MM.1S (cell line): ENCODE measurements around the gene DDX1.

Source experiments
- DNase-seq: peaks from one replicate; pipeline ENCODE4 v3.0.0-alpha.2; 2015
- H2AFZ ChIP-seq: fragments of 300-600 bp; sonication (generic); 2 replicates; pipeline ENCODE4 v1.6.0; 2016; ENCODE audit warnings: antibody characterized with exemption, low read length
- H3F3A ChIP-seq: fragments of 300-600 bp; sonication (generic); 2 replicates; pipeline ENCODE4 v1.6.1; 2016; ENCODE audit warnings: mild to moderate bottlenecking, antibody characterized with exemption, low read length, moderate library complexity, mixed read lengths; ENCODE audit not compliant: insufficient read depth
- H3K27ac ChIP-seq: fragments of 300-600 bp; sonication (generic); 2 replicates; pipeline ENCODE4 v1.5.1; 2016; ENCODE audit warnings: mild to moderate bottlenecking, low read length
- H3K27me3 ChIP-seq: fragments of 300-600 bp; sonication (generic); replicated peaks from 2 replicates; pipeline ENCODE4 v1.6.0; 2016; ENCODE audit warnings: low read length; ENCODE audit not compliant: insufficient read depth
- H3K36me3 ChIP-seq: fragments of 300-600 bp; sonication (generic); replicated peaks from 2 replicates; pipeline ENCODE4 v1.6.1; 2016; ENCODE audit warnings: mild to moderate bottlenecking, low read length, mixed read lengths; ENCODE audit not compliant: insufficient read depth
- H3K4me1 ChIP-seq: fragments of 300-600 bp; sonication (generic); 2 replicates; pipeline ENCODE4 v1.6.1; 2016; ENCODE audit warnings: low read length, mixed read lengths
- H3K4me2 ChIP-seq: fragments of 300-600 bp; sonication (generic); 2 replicates; pipeline ENCODE4 v1.6.0; 2016; ENCODE audit warnings: low read depth, low read length
- H3K4me3 ChIP-seq: fragments of 300-600 bp; sonication (generic); 2 replicates; pipeline ENCODE4 v1.5.1; 2016; ENCODE audit warnings: low read length, mixed read lengths
- H3K79me2 ChIP-seq: fragments of 300-600 bp; sonication (generic); 2 replicates; pipeline ENCODE4 v1.6.1; 2016; ENCODE audit warnings: mixed run types, low read length, mixed read lengths
- H3K9ac ChIP-seq: fragments of 300-600 bp; sonication (generic); 2 replicates; pipeline ENCODE4 v1.6.1; 2016; ENCODE audit warnings: low read length, mixed read lengths
- H3K9me2 ChIP-seq: fragments of 300-600 bp; sonication (generic); replicated peaks from 2 replicates; pipeline ENCODE4 v1.6.1; 2016; ENCODE audit warnings: mild to moderate bottlenecking, low read length, mixed read lengths; ENCODE audit not compliant: insufficient read depth
- H3K9me3 ChIP-seq: fragments of 300-600 bp; sonication (generic); replicated peaks from 2 replicates; pipeline ENCODE4 v1.6.1; 2016; ENCODE audit warnings: mild to moderate bottlenecking, low read length, mixed read lengths; ENCODE audit not compliant: insufficient read depth
- H4K20me1 ChIP-seq: fragments of 300-600 bp; sonication (generic); 2 replicates; pipeline ENCODE4 v1.6.1; 2016; ENCODE audit warnings: mild to moderate bottlenecking, low read length, moderate library complexity, mixed read lengths; ENCODE audit not compliant: insufficient read depth
- EZH2 ChIP-seq: fragments of 300-600 bp; sonication (generic); optimal IDR thresholded peaks from 2 replicates; pipeline ENCODE3; 2017; ENCODE audit warnings: low read depth, mild to moderate bottlenecking, antibody characterized with exemption, low read length, mixed read lengths
- EZH2phosphoT487 ChIP-seq: fragments of 300-600 bp; sonication (generic); IDR thresholded peaks from 2 replicates; pipeline ENCODE4 v1.6.1; 2018; ENCODE audit warnings: antibody characterized with exemption, low read length
- TF ChIP-seq, protein P1 (sequence below): fragments of 300-600 bp; sonication (generic); IDR thresholded peaks from 2 replicates; pipeline ENCODE4 v1.5.1; 2016; ENCODE audit warnings: antibody characterized with exemption, low read length, mixed read lengths

The DDX1 gene

DNA sequence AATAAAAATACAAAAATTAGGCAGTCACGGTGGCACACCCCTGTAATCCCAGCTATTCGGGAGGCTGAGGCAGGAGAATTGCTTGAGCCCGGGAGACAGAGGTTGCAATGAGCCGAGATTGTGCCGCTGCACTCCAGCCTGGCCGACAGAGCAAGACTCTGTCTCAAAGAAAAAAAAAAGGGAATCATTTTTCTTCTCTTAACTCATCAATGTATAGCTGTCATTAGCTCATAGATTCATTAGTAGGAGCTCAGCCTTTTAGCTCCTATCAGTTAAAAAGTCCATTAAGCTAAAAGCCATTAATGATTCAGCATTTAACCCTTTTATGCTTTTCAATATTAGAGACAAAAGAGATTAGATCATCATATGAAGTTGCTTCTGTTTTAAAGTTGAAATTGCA lies 24.8 kb upstream of the DDX1 start:
- Histone ChIP-seq H2AFZ (no peak overlapping the region), H3K4me1 (no peaks in the 10 kb centered on the region), H3K27me3 (no peaks in the 10 kb centered on the region), H3F3A (no peaks in the 10 kb centered on the region), H3K79me2 (no peaks in the 10 kb centered on the region), H3K9ac (no peak overlapping the region), H3K4me3 (no peak overlapping the region), H3K9me3 (no peaks in the 10 kb centered on the region), H3K27ac (no peak overlapping the region), H4K20me1 (no peaks in the 10 kb centered on the region), H3K9me2 (no peaks in the 10 kb centered on the region), H3K4me2 (no peak overlapping the region), H3K36me3 (no peaks in the 10 kb centered on the region)
- TF ChIP-seq EZH2phosphoT487 (no peak), EZH2 (no peak)
- TF ChIP-seq, protein P1, sequence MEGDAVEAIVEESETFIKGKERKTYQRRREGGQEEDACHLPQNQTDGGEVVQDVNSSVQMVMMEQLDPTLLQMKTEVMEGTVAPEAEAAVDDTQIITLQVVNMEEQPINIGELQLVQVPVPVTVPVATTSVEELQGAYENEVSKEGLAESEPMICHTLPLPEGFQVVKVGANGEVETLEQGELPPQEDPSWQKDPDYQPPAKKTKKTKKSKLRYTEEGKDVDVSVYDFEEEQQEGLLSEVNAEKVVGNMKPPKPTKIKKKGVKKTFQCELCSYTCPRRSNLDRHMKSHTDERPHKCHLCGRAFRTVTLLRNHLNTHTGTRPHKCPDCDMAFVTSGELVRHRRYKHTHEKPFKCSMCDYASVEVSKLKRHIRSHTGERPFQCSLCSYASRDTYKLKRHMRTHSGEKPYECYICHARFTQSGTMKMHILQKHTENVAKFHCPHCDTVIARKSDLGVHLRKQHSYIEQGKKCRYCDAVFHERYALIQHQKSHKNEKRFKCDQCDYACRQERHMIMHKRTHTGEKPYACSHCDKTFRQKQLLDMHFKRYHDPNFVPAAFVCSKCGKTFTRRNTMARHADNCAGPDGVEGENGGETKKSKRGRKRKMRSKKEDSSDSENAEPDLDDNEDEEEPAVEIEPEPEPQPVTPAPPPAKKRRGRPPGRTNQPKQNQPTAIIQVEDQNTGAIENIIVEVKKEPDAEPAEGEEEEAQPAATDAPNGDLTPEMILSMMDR: no peak
- no peak for DNase-seq

DNA sequence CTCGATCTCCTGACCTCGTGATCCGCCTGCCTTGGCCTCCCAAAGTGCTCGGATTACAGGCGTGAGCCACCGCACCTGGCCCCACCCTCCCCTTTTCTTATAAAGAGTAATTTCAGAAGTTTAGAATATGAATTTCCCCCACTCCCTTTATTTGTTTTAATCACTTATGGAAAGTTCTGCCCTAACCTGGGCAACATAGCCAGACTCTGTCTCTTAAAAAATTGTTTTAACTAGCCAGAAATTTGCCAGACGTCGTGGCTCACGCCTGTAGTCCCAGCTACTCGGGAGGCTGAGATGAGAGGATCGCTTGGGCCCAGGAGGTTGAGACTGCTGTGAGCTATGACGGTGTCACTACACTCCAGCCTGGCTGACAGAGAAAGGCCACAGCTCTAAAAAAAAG lies 22.8 kb upstream of the DDX1 start:
- H3K9me3 ChIP-seq: no peaks in the 10 kb centered on the region
- no peaks in the 10 kb centered on the region for H3K9me2 ChIP-seq
- no peaks in the 10 kb centered on the region for H4K20me1 ChIP-seq
- no peaks in the 10 kb centered on the region for H3K36me3 ChIP-seq
- no peak overlapping the region for H3K9ac ChIP-seq
- no peak overlapping the region for H3K4me2 ChIP-seq
- H3K27ac ChIP-seq: no peak overlapping the region
- no peaks in the 10 kb centered on the region for H3K4me1 ChIP-seq
- no peaks in the 10 kb centered on the region for H3K27me3 ChIP-seq
- TF ChIP-seq, protein P1: no peak
- TF ChIP-seq EZH2phosphoT487: no peak
- no peak for TF ChIP-seq EZH2
- H3K79me2 ChIP-seq: no peaks in the 10 kb centered on the region
- no peak overlapping the region for H3K4me3 ChIP-seq
- no peak overlapping the region for H2AFZ ChIP-seq
- H3F3A ChIP-seq: no peaks in the 10 kb centered on the region
- no peak for DNase-seq

DNA sequence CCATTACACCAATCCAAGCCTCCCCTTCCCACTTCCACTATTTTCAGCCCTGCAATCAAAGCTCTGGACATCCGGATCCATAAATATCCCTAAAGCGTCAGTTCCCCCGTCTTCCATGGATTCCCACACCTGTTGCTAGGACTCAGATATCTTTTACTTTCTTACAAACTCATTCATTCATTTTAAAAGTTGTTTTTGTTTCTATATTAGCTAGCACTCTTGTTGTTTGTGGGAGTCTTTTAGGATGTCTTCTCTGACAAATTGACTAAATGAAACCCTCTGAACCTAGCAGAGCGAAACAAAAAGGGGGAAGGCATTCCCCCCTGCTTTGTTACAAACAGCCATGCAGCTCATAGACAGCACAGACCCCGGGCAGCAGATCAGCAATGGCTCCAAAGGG lies 21.6 kb upstream of the DDX1 start:
- H3K27me3 ChIP-seq: no peaks in the 10 kb centered on the region
- H3F3A ChIP-seq: no peaks in the 10 kb centered on the region
- H3K27ac ChIP-seq: no peak overlapping the region
- H3K9ac ChIP-seq: no peak overlapping the region
- no peaks in the 10 kb centered on the region for H4K20me1 ChIP-seq
- TF ChIP-seq, protein P1: no peak
- TF ChIP-seq EZH2: no peak
- TF ChIP-seq EZH2phosphoT487: no peak
- H3K36me3 ChIP-seq: no peaks in the 10 kb centered on the region
- H3K4me2 ChIP-seq: no peak overlapping the region
- H3K4me3 ChIP-seq: no peak overlapping the region
- H3K9me3 ChIP-seq: no peaks in the 10 kb centered on the region
- H2AFZ ChIP-seq: no peak overlapping the region
- no peaks in the 10 kb centered on the region for H3K79me2 ChIP-seq
- DNase-seq: no peak
- H3K4me1 ChIP-seq: no peaks in the 10 kb centered on the region
- H3K9me2 ChIP-seq: no peaks in the 10 kb centered on the region

- H3K27me3 ChIP-seq: no peaks in the 10 kb centered on the region
- H4K20me1 ChIP-seq: no peaks in the 10 kb centered on the region
- H3K4me2 ChIP-seq: no peak overlapping the region
- H3K9ac ChIP-seq: no peak overlapping the region
- H3K4me1 ChIP-seq: no peaks in the 10 kb centered on the region
- H3K9me3 ChIP-seq: no peaks in the 10 kb centered on the region
- H3K4me3 ChIP-seq: no peak overlapping the region
- no peak overlapping the region for H2AFZ ChIP-seq
- H3K27ac ChIP-seq: no peak overlapping the region
- H3K36me3 ChIP-seq: no peaks in the 10 kb centered on the region
- DNase-seq: no peak
- H3F3A ChIP-seq: no peaks in the 10 kb centered on the region
- TF ChIP-seq, protein P1: no peak
- TF ChIP-seq EZH2phosphoT487: no peak
- no peak for TF ChIP-seq EZH2
- H3K9me2 ChIP-seq: no peaks in the 10 kb centered on the region
- no peaks in the 10 kb centered on the region for H3K79me2 ChIP-seq
Measured at GRCh38 chr2:15571729-15572128, 19.9 kb upstream of the DDX1 start.
